Measurements from ENCODE around the gene TSPAN19.

DNA sequence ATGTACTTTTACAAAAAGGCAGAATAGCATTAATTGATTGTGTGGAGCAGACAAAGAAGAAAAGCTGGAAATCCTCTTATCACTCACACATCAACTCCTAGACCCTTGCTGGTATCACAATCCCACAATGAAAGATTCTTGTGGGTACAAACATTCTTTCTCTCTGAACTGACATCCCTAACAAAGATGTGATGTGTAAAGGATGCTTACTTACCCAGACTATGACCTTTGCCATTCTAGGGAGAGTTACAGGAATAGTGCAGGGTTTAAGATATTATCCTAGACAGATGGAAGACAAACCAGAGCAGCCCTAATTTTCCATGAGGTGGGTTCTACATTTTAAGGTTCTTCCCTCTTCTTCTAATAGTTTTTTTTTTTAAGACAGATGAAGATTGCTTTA, 63.1 kb downstream of the TSPAN19 start:
- TF ChIP-seq POLR2A (IDR thresholded peaks at IDR 0.05; ENCODE audit: low read depth, low read length) (no peak), POLR2AphosphoS5 (IDR thresholded peaks at IDR 0.05; ENCODE audit: low read depth, low read length) (no peak), TAF1 (IDR thresholded peaks at IDR 0.05; ENCODE audit: borderline replicate concordance, low read depth, low read length) (no peak)

Data from GM12892 (cell line).